Lung (tissue), 12 donors: ENCODE data around the gene IPO9. TPM values are rescaled to one million over a fixed set of nuclear protein-coding genes. Genes with fewer than 3 reads are reported as not detected.

Experiments used
- ATAC-seq: fragments of 200-7000 bp; cut with Tn5 transposase; one replicate; pipeline ENCODE4 v1.9.1; 2020; ENCODE audit warnings: moderate number of reproducible peaks; ENCODE audit not compliant: insufficient read depth, low FRiP score
- DNase-seq, 3 donors: peaks; one replicate each; pipeline ENCODE4 v3.0.0-alpha.2; 2013 to 2017
- H3K27ac ChIP-seq, 2 donors: one replicate each; pipeline ENCODE4 v1.5.1; 2013; ENCODE audit warnings: mild to moderate bottlenecking in 2 of 2, moderate library complexity in 2 of 2, control low read depth in 1 of 2, inconsistent platforms in 1 of 2, low read depth in 1 of 2, low read length in 1 of 2
- H3K27me3 ChIP-seq, 3 donors: one replicate each; pipeline ENCODE4 v1.5.1; 2013; ENCODE audit warnings: low read length in 2 of 3; ENCODE audit not compliant: control insufficient read depth in 3 of 3, insufficient read depth in 3 of 3
- H3K36me3 ChIP-seq, 4 donors: one replicate each; pipeline ENCODE4 v1.5.1; 2013; ENCODE audit warnings: low read length in 4 of 4, mild to moderate bottlenecking in 1 of 4, moderate library complexity in 1 of 4; ENCODE audit not compliant: control insufficient read depth in 4 of 4, insufficient read depth in 4 of 4
- H3K4me1 ChIP-seq, 5 donors: one replicate each; pipeline ENCODE4 v1.5.1; 2013; ENCODE audit warnings: low read length in 5 of 5, mild to moderate bottlenecking in 2 of 5, moderate library complexity in 1 of 5; ENCODE audit not compliant: control insufficient read depth in 5 of 5, insufficient read depth in 5 of 5
- H3K4me3 ChIP-seq: one replicate; pipeline ENCODE4 v1.5.1; 2013; ENCODE audit warnings: mild to moderate bottlenecking, control low read depth, moderate library complexity
- H3K9ac ChIP-seq, 2 donors: one replicate each; pipeline ENCODE4 v1.5.1; 2013; ENCODE audit warnings: low read length in 2 of 2, control low read depth in 1 of 2; ENCODE audit not compliant: insufficient read depth in 1 of 2
- H3K9me3 ChIP-seq, 4 donors: one replicate each; pipeline ENCODE4 v1.5.1; 2013; ENCODE audit warnings: low read length in 3 of 4, mild to moderate bottlenecking in 1 of 4, moderate library complexity in 1 of 4; ENCODE audit not compliant: control insufficient read depth in 4 of 4, insufficient read depth in 3 of 4
- CTCF ChIP-seq: IDR thresholded peaks from 2 replicates; pipeline ENCODE4 v1.5.1; 2012; ENCODE audit warnings: mild to moderate bottlenecking; ENCODE audit errors: control extremely low read depth, extremely low read depth
- WGBS, 2 donors: extraction: QIAGEN DNeasy Blood & Tissue Kit; methylation state at CpG; one replicate each; pipeline ENCODE4 v1.1.7; 2013; 5-methylcytosine and 5-hydroxymethylcytosine counted together
- polyA plus RNA-seq, 2 donors: library from polyadenylated mRNA; stranded (reverse); fragments of 200-250 nt; gene quantifications; one replicate each; pipeline ENCODE4 v1.2.1, GENCODE V29; 2013
- total RNA-seq, 2 donors: library from RNA; depleted of rRNA in 1 of 2; stranded (reverse); fragments of >200 nt in 1 of 2; gene quantifications; one replicate each; pipeline ENCODE4 v1.2.1, GENCODE V29; 2014 to 2021
- donor health status: control.
- donor health status: control.
- donor health status: Bipolar disorder and iron deficiency.
- donor health status: healthy.
- donor health status: DM: yes; HTN: yes; CAD: no.

The IPO9 gene
- total and polyA plus RNA-seq, 4 donors = 16.7 to 52.3 (median 30.8) TPM

GRCh38 chr1:201881617-201882016 is 52.7 kb downstream of the IPO9 start:
- DNase-seq = no peak
- 83 to 97% methylated on average over 1 of the region's 1 CpG for WGBS, 2 donors

GRCh38 chr1:201882665-201883132 is 53.7 kb downstream of the IPO9 start:
- no peaks in the 10 kb centered on the region for H3K36me3 ChIP-seq
- TF ChIP-seq CTCF = no peak
- 26 to 44% methylated on average over 2 of the region's 2 CpGs for WGBS, 2 donors
- peaks cover 0 to 14% (median 0%) of the 10 kb centered on the region in 5 donors for H3K4me1 ChIP-seq
- no peaks in the 10 kb centered on the region for H3K9me3 ChIP-seq
- DNase-seq (no peak), ATAC-seq (no peak)
- H3K27ac ChIP-seq = peak overlapping the region in 1 of 2 donors; percentile 97
- no peaks in the 10 kb centered on the region for H3K27me3 ChIP-seq
- H3K9ac ChIP-seq = no peak overlapping the region
- no peak overlapping the region for H3K4me3 ChIP-seq

More at GRCh38 chr1:201881617-201882016, 52.7 kb downstream of the IPO9 start:
- Histone ChIP-seq H3K27ac (no peak overlapping the region), H3K27me3 (no peaks in the 10 kb centered on the region), H3K36me3 (peaks cover 0 to 5% (median 1%) of the 10 kb centered on the region in 4 donors), H3K9ac (no peak overlapping the region), H3K9me3 (no peaks in the 10 kb centered on the region), H3K4me3 (no peak overlapping the region), H3K4me1 (peaks cover 0 to 11% (median 0%) of the 10 kb centered on the region in 5 donors)
- no peak for ATAC-seq
- no peak for TF ChIP-seq CTCF

- peaks cover 0 to 14% (median 5%) of the 10 kb centered on the region in 5 donors for H3K4me1 ChIP-seq
- ATAC-seq = no peak
- WGBS, 2 donors = 82 to 90% methylated on average over 3 of the region's 3 CpGs
- TF ChIP-seq CTCF = no peak
- no peak overlapping the region for H3K9ac ChIP-seq
- no peaks in the 10 kb centered on the region for H3K36me3 ChIP-seq
- peak overlapping the region in 1 of 2 donors; percentile 97 for H3K27ac ChIP-seq
- no peak for DNase-seq
- no peaks in the 10 kb centered on the region for H3K27me3 ChIP-seq
- H3K9me3 ChIP-seq = no peaks in the 10 kb centered on the region
- no peak overlapping the region for H3K4me3 ChIP-seq
Observed at GRCh38 chr1:201883266-201883665, 54.3 kb downstream of the IPO9 start.

- H3K27ac ChIP-seq = peak overlapping the region in 1 of 2 donors; percentile 97
- no peaks in the 10 kb centered on the region for H3K9me3 ChIP-seq
- peaks cover 0 to 14% (median 8%) of the 10 kb centered on the region in 5 donors for H3K4me1 ChIP-seq
- no peaks in the 10 kb centered on the region for H3K36me3 ChIP-seq
- no peak overlapping the region for H3K9ac ChIP-seq
- no peak overlapping the region for H3K4me3 ChIP-seq
- no peak for DNase-seq
- no peaks in the 10 kb centered on the region for H3K27me3 ChIP-seq
- no peak for TF ChIP-seq CTCF
- 21 to 29% methylated on average over 7 of the region's 7 CpGs for WGBS, 2 donors
- no peak for ATAC-seq
Observed at GRCh38 chr1:201883786-201884185, 54.8 kb downstream of the IPO9 start.
